Stomach (tissue), 4 donors: Measurements from ENCODE around the gene CLCN2.

Experiments used
- EP300 ChIP-seq: sonication (generic); formaldehyde crosslinking; IDR thresholded peaks from one replicate; pipeline ENCODE4 v1.6.1; 2017; ENCODE audit warnings: antibody characterized with exemption
- POLR2AphosphoS5 ChIP-seq, 3 donors: sonication (generic); formaldehyde crosslinking; IDR thresholded peaks; one replicate each; pipeline ENCODE4 v1.6.1; 2016; ENCODE audit warnings: antibody characterized with exemption in 3 of 3
- TF ChIP-seq, protein P1 (sequence below), 7 experiments: fragments of 450-650 bp in 4 of 7; fragments of 200-600 bp in 3 of 7; sonication (generic) in 3 of 7; IDR thresholded peaks; one replicate each; pipeline ENCODE4 v1.5.1; 2016 to 2019; ENCODE audit warnings: antibody characterized with exemption in 7 of 7, control low read depth in 2 of 7, mild to moderate bottlenecking in 1 of 7

DNA sequence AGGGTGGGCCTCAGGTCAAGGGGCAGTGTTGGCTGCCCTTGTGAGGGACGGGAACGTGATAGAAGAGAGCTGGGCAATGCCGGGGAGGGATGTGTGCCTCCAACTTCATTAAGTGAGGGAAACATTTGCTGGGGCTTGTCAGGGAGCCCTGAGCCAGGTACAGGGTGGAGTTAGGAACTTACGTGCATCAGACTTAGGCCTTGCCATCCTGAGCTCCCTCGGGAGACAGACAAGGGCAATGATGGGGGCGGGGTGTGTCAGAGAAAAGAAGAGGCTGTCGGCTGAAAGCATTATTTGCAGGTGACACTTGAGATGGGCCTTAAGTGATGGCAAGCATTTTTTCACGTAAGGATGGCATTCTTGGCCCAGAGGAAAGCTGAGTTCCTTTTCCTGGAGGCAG, 22.4 kb downstream of the CLCN2 start:
- TF ChIP-seq, protein P1, sequence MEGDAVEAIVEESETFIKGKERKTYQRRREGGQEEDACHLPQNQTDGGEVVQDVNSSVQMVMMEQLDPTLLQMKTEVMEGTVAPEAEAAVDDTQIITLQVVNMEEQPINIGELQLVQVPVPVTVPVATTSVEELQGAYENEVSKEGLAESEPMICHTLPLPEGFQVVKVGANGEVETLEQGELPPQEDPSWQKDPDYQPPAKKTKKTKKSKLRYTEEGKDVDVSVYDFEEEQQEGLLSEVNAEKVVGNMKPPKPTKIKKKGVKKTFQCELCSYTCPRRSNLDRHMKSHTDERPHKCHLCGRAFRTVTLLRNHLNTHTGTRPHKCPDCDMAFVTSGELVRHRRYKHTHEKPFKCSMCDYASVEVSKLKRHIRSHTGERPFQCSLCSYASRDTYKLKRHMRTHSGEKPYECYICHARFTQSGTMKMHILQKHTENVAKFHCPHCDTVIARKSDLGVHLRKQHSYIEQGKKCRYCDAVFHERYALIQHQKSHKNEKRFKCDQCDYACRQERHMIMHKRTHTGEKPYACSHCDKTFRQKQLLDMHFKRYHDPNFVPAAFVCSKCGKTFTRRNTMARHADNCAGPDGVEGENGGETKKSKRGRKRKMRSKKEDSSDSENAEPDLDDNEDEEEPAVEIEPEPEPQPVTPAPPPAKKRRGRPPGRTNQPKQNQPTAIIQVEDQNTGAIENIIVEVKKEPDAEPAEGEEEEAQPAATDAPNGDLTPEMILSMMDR (IDR thresholded peaks at IDR 0.05): no peak
- TF ChIP-seq EP300: no peak
- TF ChIP-seq POLR2AphosphoS5 (IDR thresholded peaks at IDR 0.05): no peak
